ENCODE measurements around the gene FRK. TPM values are rescaled to one million over a fixed set of nuclear protein-coding genes. Genes with fewer than 3 reads are reported as not detected.

The FRK gene
- total RNA-seq, 2 donors from 2014 or later = 1.4 to 2.9 TPM

DNA sequence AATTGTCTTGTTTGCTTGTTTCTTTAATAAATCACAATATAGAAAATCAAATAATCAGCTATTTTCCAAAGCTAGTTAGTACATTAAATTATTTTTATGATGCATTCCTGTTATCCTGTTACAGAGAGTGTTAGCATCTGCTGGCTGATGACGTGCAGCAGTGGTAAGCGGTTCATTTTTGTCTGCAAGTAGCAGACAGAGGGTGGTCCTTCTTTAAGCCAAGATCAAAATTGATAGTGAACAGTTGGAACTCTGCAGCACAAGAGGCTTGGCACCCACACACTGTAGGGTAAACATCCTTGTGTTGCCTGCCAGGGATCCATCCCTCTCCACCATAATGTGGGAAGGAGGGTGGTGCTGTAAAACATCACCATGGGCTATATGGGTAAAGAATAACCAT, 158.3 kb downstream of the FRK start:
- Mint-ChIP-seq H3K36me3 (ENCODE audit: low read depth) (no peaks in the 10 kb centered on the region), H3K27me3 (ENCODE audit: insufficient read depth) (no peaks in the 10 kb centered on the region), H3K27ac (no peak overlapping the region)

DNA sequence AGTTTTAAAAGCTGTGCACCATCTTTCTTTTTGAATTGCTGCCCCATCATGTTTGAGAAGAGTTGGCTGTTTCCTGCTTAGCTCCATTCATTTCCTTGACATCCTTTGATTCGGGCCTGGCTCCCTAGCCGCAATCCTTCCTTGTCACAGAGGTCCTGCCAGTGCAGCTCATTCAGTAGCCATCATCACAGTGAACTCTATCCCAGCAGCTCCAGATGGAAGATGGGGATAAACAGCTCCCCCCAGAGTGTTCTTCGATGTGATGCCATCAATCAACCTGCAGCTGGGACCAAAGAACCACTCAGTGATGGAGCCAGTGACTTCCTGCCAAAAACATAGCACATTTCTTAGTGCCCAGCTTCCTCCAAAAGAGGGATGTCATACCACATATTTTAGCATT, 158.8 kb downstream of the FRK start:
- TF ChIP-seq CTCF (conservative IDR thresholded peaks at IDR 0.05) = no peak
- Mint-ChIP-seq H3K4me3 (no peak overlapping the region), H3K36me3 (ENCODE audit: low read depth) (no peaks in the 10 kb centered on the region), H3K27me3 (ENCODE audit: insufficient read depth) (no peaks in the 10 kb centered on the region), H3K4me1 (peaks cover 24% of the 10 kb centered on the region), H3K27ac (no peak overlapping the region), H3K9me3 (peaks cover 6% of the 10 kb centered on the region)
- DNase-seq = no peak
- Histone ChIP-seq H3K9ac (ENCODE audit: extremely low read depth, low read length, poor library complexity, severe bottlenecking) (no peak overlapping the region), H3K27ac (ENCODE audit: low read depth, low read length) (no peak overlapping the region), H3K9me3 (ENCODE audit: control insufficient read depth, low read length) (no peaks in the 10 kb centered on the region), H3K36me3 (ENCODE audit: control insufficient read depth, insufficient read depth, low read length) (no peaks in the 10 kb centered on the region), H3K27me3 (ENCODE audit: control insufficient read depth, insufficient read depth, low read length, poor library complexity, severe bottlenecking) (no peaks in the 10 kb centered on the region), H3K4me3 (ENCODE audit: low read length) (no peak overlapping the region), H3K4me1 (ENCODE audit: control insufficient read depth, insufficient read depth, low read length) (peaks cover 6% of the 10 kb centered on the region)
- WGBS, 2 experiments (ENCODE audit: insufficient coverage in 1 of 2, insufficient read length in 1 of 2) = 84 to 86% methylated on average over 3 of the region's 3 CpGs

More for the DNA sequence above, 158.3 kb downstream of the FRK start:
- H3K27me3 ChIP-seq (ENCODE audit: control insufficient read depth, insufficient read depth, low read length, poor library complexity, severe bottlenecking) = no peaks in the 10 kb centered on the region
- 91 to 100% methylated on average over 2 of the region's 2 CpGs for WGBS, 2 experiments (ENCODE audit: insufficient coverage in 1 of 2, insufficient read length in 1 of 2)
- no peaks in the 10 kb centered on the region for H3K9me3 ChIP-seq (ENCODE audit: control insufficient read depth, low read length)
- H3K4me1 ChIP-seq (ENCODE audit: control insufficient read depth, insufficient read depth, low read length) = peaks cover 6% of the 10 kb centered on the region
- peaks cover 6% of the 10 kb centered on the region for H3K9me3 Mint-ChIP-seq
- no peak overlapping the region for H3K9ac ChIP-seq (ENCODE audit: extremely low read depth, low read length, poor library complexity, severe bottlenecking)
- no peak overlapping the region for H3K27ac ChIP-seq (ENCODE audit: low read depth, low read length)
- no peak for TF ChIP-seq CTCF (conservative IDR thresholded peaks at IDR 0.05)
- H3K4me1 Mint-ChIP-seq = peaks cover 22% of the 10 kb centered on the region
- H3K4me3 Mint-ChIP-seq = no peak overlapping the region
- no peaks in the 10 kb centered on the region for H3K36me3 ChIP-seq (ENCODE audit: control insufficient read depth, insufficient read depth, low read length)
- H3K4me3 ChIP-seq (ENCODE audit: low read length) = no peak overlapping the region
- no peak for DNase-seq

- Histone ChIP-seq H3K9me3 (ENCODE audit: control insufficient read depth, low read length) (no peaks in the 10 kb centered on the region), H3K4me3 (ENCODE audit: low read length) (no peak overlapping the region), H3K36me3 (ENCODE audit: control insufficient read depth, insufficient read depth, low read length) (no peaks in the 10 kb centered on the region), H3K27ac (ENCODE audit: low read depth, low read length) (no peak overlapping the region), H3K27me3 (ENCODE audit: control insufficient read depth, insufficient read depth, low read length, poor library complexity, severe bottlenecking) (no peaks in the 10 kb centered on the region), H3K9ac (ENCODE audit: extremely low read depth, low read length, poor library complexity, severe bottlenecking) (no peak overlapping the region), H3K4me1 (ENCODE audit: control insufficient read depth, insufficient read depth, low read length) (no peaks in the 10 kb centered on the region)
- Mint-ChIP-seq H3K27me3 (ENCODE audit: insufficient read depth) (no peaks in the 10 kb centered on the region), H3K36me3 (ENCODE audit: low read depth) (no peaks in the 10 kb centered on the region), H3K9me3 (peaks cover 5% of the 10 kb centered on the region), H3K4me3 (no peak overlapping the region), H3K4me1 (peaks cover 17% of the 10 kb centered on the region), H3K27ac (no peak overlapping the region)
- DNase-seq = no peak
- WGBS, 2 experiments (ENCODE audit: insufficient coverage in 1 of 2, insufficient read length in 1 of 2) = 89 to 96% methylated on average over 3 to 4 of the region's 4 CpGs
- no peak for TF ChIP-seq CTCF (conservative IDR thresholded peaks at IDR 0.05)
Observed at GRCh38 chr6:115899730-115900282, 160.9 kb downstream of the FRK start.
